Panc1 (cell line): Measurements from ENCODE around the gene ENOX2. TPM values are rescaled to one million over a fixed set of nuclear protein-coding genes. Genes with fewer than 3 reads are reported as not detected.

Experiments
- ATAC-seq: fragments of 200-7000 bp; cut with Tn5 transposase; 2 replicates; pipeline ENCODE4 v1.9.1; 2020; ENCODE audit warnings: mild to moderate bottlenecking, moderate library complexity
- BruUV-seq: library from RNA; stranded (reverse); fragments of 400-500 nt; replicated peaks from 2 replicates; lab custom pipeline; 2021; lab: Mats Ljungman, UMichigan
- CTCF ChIA-PET: fragments of 300-600 bp; sonication (Branson Sonifier 250); formaldehyde crosslinking; loops from one replicate; lab custom pipeline; 2022; ENCODE audit warnings: antibody characterized with exemption; lab: Charles Lee
- POLR2A ChIA-PET: fragments of 300-600 bp; sonication (Branson Sonifier 250); formaldehyde crosslinking; loops from one replicate; lab custom pipeline; 2022; ENCODE audit warnings: antibody characterized with exemption; lab: Charles Lee
- DNase-seq: peaks from one replicate; pipeline ENCODE4 v3.0.0-alpha.2; 2010; ENCODE audit warnings: low read depth, low spot score
- H3K27ac ChIP-seq: 2 replicates; pipeline ENCODE4 v1.5.1; 2011; ENCODE audit warnings: mild to moderate bottlenecking, low read length, inconsistent platforms
- H3K27me3 ChIP-seq: fragments of 200-500 bp; sonication (Bioruptor generic); 2 replicates; pipeline ENCODE4 v1.6.0; 2014; ENCODE audit warnings: low read length, inconsistent platforms; ENCODE audit not compliant: control insufficient read depth, insufficient read depth
- H3K36me3 ChIP-seq: fragments of 200-500 bp; sonication (Bioruptor generic); 2 replicates; pipeline ENCODE4 v1.5.1; 2014; ENCODE audit warnings: inconsistent platforms, mild to moderate bottlenecking, low read length, moderate library complexity; ENCODE audit not compliant: control insufficient read depth, insufficient read depth
- H3K4me1 ChIP-seq: 2 replicates; pipeline ENCODE4 v1.5.1; 2011; ENCODE audit warnings: inconsistent platforms, mild to moderate bottlenecking, low read length, moderate library complexity; ENCODE audit not compliant: control insufficient read depth, insufficient read depth
- H3K4me3 ChIP-seq, 2 experiments: 2 replicates each; pipeline ENCODE4 v1.5.1; 2011 to 2012; ENCODE audit warnings: low read depth in 2 of 2, low read length in 2 of 2, mild to moderate bottlenecking in 2 of 2, inconsistent platforms in 1 of 2, moderate library complexity in 1 of 2
- H3K9me3 ChIP-seq: fragments of 200-500 bp; sonication (Bioruptor generic); 2 replicates; pipeline ENCODE4 v1.5.1; 2014; ENCODE audit warnings: low read depth, mild to moderate bottlenecking, inconsistent platforms, low read length, moderate library complexity; ENCODE audit not compliant: control insufficient read depth, insufficient read depth
- POLR2AphosphoS5 ChIP-seq: IDR thresholded peaks from 2 replicates; pipeline ENCODE4 v1.6.1; 2012; ENCODE audit warnings: mild to moderate bottlenecking, low read depth, low read length, moderate library complexity
- SIN3A ChIP-seq: IDR thresholded peaks from 2 replicates; pipeline ENCODE4 v1.6.1; 2012; ENCODE audit warnings: low read depth, mild to moderate bottlenecking, low read length, moderate library complexity, borderline replicate concordance; ENCODE audit not compliant: insufficient read depth
- TCF7L2 ChIP-seq: IDR thresholded peaks from 2 replicates; pipeline ENCODE4 v1.6.1; 2011; ENCODE audit warnings: mild to moderate bottlenecking, low read depth, low read length, inconsistent platforms
- in situ Hi-C: cut with HindIII; loops from 2 replicates; pipeline ENCODE4 v1.10.0; 2016; ENCODE audit warnings: low sequenced_read_pairs, low pct_unique_long_range_greater_than_20kb
- intact Hi-C: fragments of 100-400 bp; cut with micrococcal nuclease; formaldehyde crosslinking; loops from one replicate; pipeline ENCODE4 v1.10.0; 2022; ENCODE audit not compliant: unreplicated experiment
- total RNA-seq: library from RNA; stranded (reverse); gene quantifications from one replicate; pipeline ENCODE4 v1.2.1, GENCODE V29; 2021; ENCODE audit not compliant: unreplicated experiment
- TF ChIP-seq, protein P1 (sequence below): fragments of 450-650 bp; IDR thresholded peaks from 2 replicates; pipeline ENCODE4 v1.5.1; 2017; ENCODE audit warnings: mild to moderate bottlenecking
- TF ChIP-seq, protein P2 (sequence below), 2 experiments: IDR thresholded peaks; 2 replicates each; pipeline ENCODE4 v1.6.1; 2011 to 2012; ENCODE audit warnings: low read depth in 2 of 2, control low read depth in 1 of 2, low read length in 1 of 2, mild to moderate bottlenecking in 1 of 2, moderate library complexity in 1 of 2; ENCODE audit not compliant: insufficient read depth in 1 of 2

The ENOX2 gene
- total RNA-seq, 1 experiment from 2014 or later = 12.4 TPM

- Histone ChIP-seq H3K9me3 (no peaks in the 10 kb centered on the region), H3K27ac (no peak overlapping the region), H3K36me3 (no peaks in the 10 kb centered on the region), H3K27me3 (no peaks in the 10 kb centered on the region), H3K4me3 (no peak overlapping the region), H3K4me1 (no peaks in the 10 kb centered on the region)
- ChIA-PET POLR2A (interaction anchor here (0.6 kb wide), 1 partner anchor 104 kb away, joined by 3 read pairs; no protein-coding TSS in a partner anchor), CTCF (no interaction called here)
- in situ Hi-C loops (no loop called here), intact Hi-C loops (no loop called here)
- DNase-seq (no peak), ATAC-seq (no peak)
- TF ChIP-seq, protein P1, sequence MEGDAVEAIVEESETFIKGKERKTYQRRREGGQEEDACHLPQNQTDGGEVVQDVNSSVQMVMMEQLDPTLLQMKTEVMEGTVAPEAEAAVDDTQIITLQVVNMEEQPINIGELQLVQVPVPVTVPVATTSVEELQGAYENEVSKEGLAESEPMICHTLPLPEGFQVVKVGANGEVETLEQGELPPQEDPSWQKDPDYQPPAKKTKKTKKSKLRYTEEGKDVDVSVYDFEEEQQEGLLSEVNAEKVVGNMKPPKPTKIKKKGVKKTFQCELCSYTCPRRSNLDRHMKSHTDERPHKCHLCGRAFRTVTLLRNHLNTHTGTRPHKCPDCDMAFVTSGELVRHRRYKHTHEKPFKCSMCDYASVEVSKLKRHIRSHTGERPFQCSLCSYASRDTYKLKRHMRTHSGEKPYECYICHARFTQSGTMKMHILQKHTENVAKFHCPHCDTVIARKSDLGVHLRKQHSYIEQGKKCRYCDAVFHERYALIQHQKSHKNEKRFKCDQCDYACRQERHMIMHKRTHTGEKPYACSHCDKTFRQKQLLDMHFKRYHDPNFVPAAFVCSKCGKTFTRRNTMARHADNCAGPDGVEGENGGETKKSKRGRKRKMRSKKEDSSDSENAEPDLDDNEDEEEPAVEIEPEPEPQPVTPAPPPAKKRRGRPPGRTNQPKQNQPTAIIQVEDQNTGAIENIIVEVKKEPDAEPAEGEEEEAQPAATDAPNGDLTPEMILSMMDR = no peak
- no peak for TF ChIP-seq POLR2AphosphoS5
- BruUV-seq = no TSS peak
Measured at GRCh38 chrX:130636277-130636676, 266.7 kb downstream of the ENOX2 start.

DNA sequence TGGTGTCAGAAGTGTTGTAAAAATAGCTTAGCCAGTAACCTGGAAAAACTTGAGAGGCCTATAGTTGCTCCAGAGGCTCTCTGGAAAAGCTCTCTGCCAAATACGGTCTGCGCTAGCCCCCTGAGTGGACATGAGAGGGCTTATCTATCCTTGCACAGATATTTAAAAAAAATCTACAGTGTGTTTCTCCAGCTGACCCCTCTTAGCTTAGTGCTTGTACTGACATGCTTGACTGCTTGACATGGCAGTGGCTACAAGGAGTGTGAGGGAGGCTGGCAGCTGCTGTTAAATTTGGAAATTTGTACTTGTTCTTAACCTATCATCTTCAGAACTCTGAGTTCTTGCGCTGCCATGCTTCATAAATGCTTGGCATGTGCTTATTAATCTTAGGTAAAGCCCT lies 272.0 kb downstream of the ENOX2 start:
- H3K27ac ChIP-seq = no peak overlapping the region
- no peaks in the 10 kb centered on the region for H3K36me3 ChIP-seq
- H3K4me3 ChIP-seq = no peak overlapping the region
- H3K9me3 ChIP-seq = no peaks in the 10 kb centered on the region
- intact Hi-C loops (no loop called here), in situ Hi-C loops (no loop called here)
- BruUV-seq = no TSS peak
- H3K4me1 ChIP-seq = no peaks in the 10 kb centered on the region
- ATAC-seq = no peak
- no peaks in the 10 kb centered on the region for H3K27me3 ChIP-seq
- no peak for DNase-seq
- TF ChIP-seq TCF7L2 = no peak
- no peak for TF ChIP-seq POLR2AphosphoS5
- TF ChIP-seq, protein P1 = no peak
- TF ChIP-seq, protein P2, sequence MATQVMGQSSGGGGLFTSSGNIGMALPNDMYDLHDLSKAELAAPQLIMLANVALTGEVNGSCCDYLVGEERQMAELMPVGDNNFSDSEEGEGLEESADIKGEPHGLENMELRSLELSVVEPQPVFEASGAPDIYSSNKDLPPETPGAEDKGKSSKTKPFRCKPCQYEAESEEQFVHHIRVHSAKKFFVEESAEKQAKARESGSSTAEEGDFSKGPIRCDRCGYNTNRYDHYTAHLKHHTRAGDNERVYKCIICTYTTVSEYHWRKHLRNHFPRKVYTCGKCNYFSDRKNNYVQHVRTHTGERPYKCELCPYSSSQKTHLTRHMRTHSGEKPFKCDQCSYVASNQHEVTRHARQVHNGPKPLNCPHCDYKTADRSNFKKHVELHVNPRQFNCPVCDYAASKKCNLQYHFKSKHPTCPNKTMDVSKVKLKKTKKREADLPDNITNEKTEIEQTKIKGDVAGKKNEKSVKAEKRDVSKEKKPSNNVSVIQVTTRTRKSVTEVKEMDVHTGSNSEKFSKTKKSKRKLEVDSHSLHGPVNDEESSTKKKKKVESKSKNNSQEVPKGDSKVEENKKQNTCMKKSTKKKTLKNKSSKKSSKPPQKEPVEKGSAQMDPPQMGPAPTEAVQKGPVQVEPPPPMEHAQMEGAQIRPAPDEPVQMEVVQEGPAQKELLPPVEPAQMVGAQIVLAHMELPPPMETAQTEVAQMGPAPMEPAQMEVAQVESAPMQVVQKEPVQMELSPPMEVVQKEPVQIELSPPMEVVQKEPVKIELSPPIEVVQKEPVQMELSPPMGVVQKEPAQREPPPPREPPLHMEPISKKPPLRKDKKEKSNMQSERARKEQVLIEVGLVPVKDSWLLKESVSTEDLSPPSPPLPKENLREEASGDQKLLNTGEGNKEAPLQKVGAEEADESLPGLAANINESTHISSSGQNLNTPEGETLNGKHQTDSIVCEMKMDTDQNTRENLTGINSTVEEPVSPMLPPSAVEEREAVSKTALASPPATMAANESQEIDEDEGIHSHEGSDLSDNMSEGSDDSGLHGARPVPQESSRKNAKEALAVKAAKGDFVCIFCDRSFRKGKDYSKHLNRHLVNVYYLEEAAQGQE (IDR thresholded peaks at IDR 0.05; ENCODE audit: insufficient read depth in 1 of 2, low read depth in 2 of 2, low read length in 1 of 2) = no peak
- no peak for TF ChIP-seq SIN3A
- POLR2A ChIA-PET = no interaction called here
- CTCF ChIA-PET = no interaction called here

GRCh38 chrX:130628516-130628915 lies 274.5 kb downstream of the ENOX2 start:
- no peak overlapping the region for H3K4me3 ChIP-seq
- POLR2A ChIA-PET = no interaction called here
- H3K27me3 ChIP-seq = no peaks in the 10 kb centered on the region
- ATAC-seq (no peak), DNase-seq (no peak)
- H3K4me1 ChIP-seq = no peaks in the 10 kb centered on the region
- no peak overlapping the region for H3K27ac ChIP-seq
- H3K36me3 ChIP-seq = no peaks in the 10 kb centered on the region
- TF ChIP-seq, protein P1 = no peak
- TF ChIP-seq POLR2AphosphoS5 = no peak
- TF ChIP-seq SIN3A = no peak
- TF ChIP-seq, protein P2 (IDR thresholded peaks at IDR 0.05; ENCODE audit: insufficient read depth in 1 of 2, low read depth in 2 of 2, low read length in 1 of 2) = no peak
- TF ChIP-seq TCF7L2 = no peak
- no peaks in the 10 kb centered on the region for H3K9me3 ChIP-seq
- CTCF ChIA-PET = no interaction called here
- BruUV-seq = no TSS peak
- in situ Hi-C loops (no loop called here), intact Hi-C loops (no loop called here)
